ENCODE measurements around the gene LIG1.
A peak's percentile ranks its signal among the peaks of the same experiment; 100 is the strongest.

Gene LIG1

GRCh38 chr19:48181505-48181904 is 11.4 kb upstream of the LIG1 start:
- no peak for FAIRE-seq

DNA sequence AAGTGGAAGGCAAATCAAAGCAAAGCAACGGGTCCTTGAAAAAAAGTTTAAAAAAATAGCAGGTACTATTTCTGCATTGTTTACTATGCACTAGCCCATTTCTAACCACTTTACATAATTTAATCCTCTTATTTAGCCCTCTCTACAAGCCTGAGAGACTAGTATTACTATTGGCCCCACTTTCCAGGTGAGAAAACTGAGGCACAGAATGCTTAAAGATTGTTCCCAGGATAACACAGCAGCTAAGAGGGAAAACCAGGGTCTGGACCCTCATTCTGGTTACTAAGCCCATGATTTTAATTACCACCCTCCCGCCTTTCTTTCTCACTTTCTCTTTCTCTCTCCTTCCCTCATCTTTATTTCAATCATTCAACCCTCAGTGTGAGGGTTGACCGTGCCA is 6.1 kb upstream of the LIG1 start:
- no peak for FAIRE-seq

- FAIRE-seq: no peak
Measured at GRCh38 chr19:48175578-48175977, 5.4 kb upstream of the LIG1 start.

DNA sequence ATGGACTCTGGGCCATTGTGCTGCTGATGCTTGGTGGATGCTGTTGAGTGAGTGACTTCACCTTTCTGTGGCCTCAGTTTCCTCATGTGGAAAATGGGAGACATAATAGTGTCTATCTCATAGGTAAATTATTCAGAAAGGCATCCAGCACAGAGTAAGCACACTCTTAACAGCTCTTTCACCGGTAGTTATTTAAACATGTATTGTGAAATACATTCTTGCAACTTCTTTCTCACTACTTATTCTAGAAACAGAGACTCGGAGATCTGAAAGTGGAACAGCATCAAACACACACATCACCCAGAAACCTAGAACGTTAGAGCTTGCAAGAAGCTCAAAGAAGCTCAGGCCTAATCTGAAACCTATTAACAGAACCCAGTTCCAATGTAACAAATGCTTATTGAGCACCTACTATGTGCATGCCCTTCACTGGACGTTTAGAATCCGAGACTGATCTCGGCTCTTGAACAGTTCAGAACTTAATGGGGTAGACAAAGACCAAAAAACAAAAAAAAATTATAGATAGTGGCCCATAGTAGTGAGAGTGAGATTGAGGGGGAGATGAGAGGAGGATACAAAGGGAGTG is 4.4 kb upstream of the LIG1 start:
- no peak for FAIRE-seq

DNA sequence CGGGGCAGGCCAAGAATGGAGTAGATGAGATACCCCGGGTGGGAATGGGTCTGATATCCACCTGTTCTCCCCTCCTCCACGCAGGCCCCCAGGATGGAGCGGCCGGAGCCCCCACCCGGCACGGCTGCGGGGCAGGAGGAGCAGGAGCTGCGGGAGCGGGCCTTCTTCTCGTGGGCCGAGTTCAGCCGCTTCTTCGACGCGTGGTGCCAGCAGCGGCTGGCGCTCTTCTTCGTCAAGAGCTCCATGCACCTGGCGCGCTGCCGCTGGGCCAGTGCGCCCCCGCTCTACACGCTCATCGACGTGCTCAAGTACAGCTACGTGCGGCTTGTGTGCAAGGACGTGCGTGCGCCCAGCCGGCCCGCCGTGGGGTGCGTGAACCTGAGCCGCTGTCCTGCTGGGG is 1.6 kb upstream of the LIG1 start:
- no peak for FAIRE-seq

DNA sequence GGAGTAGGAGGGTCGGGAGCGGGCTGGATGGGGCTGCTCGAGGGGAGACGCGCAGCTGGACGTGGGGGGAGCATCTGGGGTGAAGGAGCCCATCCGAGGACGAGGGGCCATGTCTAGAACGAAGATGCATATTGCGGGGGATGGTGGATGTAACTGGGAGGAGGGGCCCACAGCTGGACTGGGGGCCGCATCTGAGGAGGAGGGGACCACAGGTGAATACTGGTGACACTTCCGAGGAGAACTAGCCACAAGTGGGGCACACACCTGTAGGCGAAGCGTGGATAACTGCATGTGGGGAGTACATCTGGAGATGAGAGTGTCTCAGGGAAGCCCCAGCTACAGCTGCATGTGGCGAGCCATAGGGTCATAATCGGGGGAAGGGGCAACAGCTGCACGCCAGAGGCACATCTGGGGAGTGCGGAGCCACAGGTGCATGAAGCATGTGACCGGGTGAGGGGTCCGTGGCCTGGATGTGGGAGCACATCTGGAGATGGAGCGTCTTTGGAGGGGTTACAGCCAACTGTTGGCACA is 738 bp upstream of the LIG1 start:
- FAIRE-seq: no peak

GRCh38 chr19:48169578-48169938 is 586 bp downstream of the LIG1 start:
- no peak for FAIRE-seq

- no peak for FAIRE-seq
Measured at GRCh38 chr19:48168689-48169088, 1.5 kb downstream of the LIG1 start.

GRCh38 chr19:48158210-48158790 is 11.8 kb downstream of the LIG1 start:
- FAIRE-seq: no peak

- no peak for FAIRE-seq
Measured at GRCh38 chr19:48154003-48154402, 16.1 kb downstream of the LIG1 start.

DNA sequence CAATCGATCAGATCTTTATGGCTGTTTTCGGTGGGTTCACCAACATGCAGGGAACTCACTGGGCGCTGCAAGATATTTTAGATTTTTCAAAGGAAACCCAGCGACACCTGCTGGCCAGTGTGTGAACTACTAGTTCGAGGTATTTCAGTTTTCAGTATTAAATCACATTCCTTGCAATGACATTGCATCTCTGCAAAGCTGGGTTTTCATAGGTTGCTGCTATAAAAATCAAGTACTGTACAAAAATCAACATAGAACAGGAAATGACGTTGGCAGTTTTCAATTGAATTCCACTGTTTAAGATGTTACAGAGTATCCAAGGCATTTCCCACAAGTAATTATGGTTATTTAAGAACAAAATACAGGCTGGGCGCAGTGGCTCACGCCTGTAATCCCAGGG is 17.6 kb downstream of the LIG1 start:
- peak; percentile 64 for FAIRE-seq

- no peak for FAIRE-seq
Measured at GRCh38 chr19:48149430-48149829, 20.7 kb downstream of the LIG1 start.

DNA sequence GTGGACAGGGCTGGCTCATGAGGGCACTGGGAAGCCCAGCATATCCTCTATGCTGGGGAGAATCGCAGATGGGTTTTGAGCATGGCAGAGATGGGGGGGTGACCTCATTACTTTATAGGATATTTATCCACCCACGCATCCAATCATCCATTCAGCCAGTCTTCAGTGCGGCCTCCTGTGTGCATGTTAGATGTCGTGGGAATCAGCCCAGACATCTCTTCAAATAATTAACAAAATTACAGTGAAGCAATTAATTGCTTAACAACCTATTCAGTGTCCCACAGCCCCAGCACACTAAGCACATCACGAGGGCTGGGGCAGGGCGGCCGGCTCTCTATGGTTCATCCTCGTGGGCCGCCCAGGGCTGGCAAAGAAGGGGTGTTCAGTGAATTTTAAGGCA is 21.6 kb downstream of the LIG1 start:
- no peak for FAIRE-seq

GRCh38 chr19:48147597-48148175 is 22.5 kb downstream of the LIG1 start:
- FAIRE-seq: no peak

DNA sequence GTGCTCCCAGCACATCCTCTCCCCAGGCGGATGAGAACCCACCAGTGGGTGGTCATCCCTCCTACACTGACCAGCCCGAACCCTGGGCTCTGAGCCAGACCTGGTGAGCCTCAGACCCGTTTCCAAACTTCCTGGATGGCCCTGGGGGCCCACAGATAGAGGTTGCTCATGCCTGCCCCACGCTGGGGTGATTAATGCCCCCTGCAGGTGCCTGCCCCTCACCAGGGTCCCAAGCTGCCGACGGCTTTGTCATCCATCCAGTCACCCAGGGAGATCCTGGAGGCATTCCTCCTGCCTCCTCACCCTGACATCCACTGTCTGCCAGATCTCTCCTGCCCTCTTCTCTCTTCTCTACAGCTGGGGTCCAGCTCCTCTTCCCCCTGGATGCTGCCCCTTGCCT is 31.1 kb downstream of the LIG1 start:
- no peak for FAIRE-seq

- FAIRE-seq: no peak
Measured at GRCh38 chr19:48137411-48137810, 32.7 kb downstream of the LIG1 start.

GRCh38 chr19:48136547-48136946 is 33.6 kb downstream of the LIG1 start:
- FAIRE-seq: no peak

DNA sequence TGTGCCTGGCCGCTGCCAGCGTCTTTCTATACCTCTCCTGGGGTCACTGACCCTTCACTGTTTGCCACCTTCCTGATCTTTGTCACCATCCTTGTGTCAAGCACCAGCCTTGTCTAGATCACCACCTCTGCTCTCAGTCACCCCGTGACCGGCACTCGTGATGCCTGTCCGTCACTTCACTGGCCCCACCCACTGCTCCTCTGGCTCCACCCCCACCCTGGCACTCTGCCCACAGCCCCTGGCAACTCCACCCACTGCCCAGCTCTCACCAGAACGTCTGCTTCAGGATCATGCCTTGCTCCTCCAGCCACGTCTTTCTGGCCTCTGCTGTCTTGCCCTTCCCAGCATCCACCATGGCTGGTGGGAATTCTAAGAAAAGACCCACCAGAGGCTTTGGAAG is 34.7 kb downstream of the LIG1 start:
- no peak for FAIRE-seq

- FAIRE-seq: no peak
Measured at GRCh38 chr19:48133094-48133493, 37.0 kb downstream of the LIG1 start.

- no peak for FAIRE-seq
Measured at GRCh38 chr19:48127561-48127960, 42.6 kb downstream of the LIG1 start.

GRCh38 chr19:48123907-48124651 is 46.1 kb downstream of the LIG1 start:
- no peak for FAIRE-seq

GRCh38 chr19:48122421-48122820 is 47.7 kb downstream of the LIG1 start:
- no peak for FAIRE-seq

DNA sequence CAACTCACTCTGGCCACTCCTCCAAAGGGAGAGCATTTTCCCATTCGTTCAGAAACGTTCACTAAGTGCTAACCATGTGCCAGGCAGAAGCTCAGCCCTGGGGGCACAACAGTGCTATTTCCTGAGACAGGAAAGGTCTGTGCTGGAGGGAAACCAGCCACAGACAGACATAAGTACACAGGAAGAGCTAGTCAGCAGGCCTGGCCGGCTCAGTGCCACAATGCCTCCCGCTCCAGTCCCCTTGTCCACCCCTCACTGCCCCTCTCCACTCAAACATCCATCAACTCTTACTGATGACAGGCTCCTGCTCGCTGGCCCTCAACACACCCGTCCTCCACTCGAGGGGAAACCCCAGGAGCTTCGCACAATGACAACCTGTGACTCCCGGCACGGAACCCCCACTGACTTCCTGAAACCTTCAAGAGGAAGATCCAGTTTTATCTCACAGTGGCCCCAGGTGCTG is 48.2 kb downstream of the LIG1 start:
- no peak for FAIRE-seq

- no peak for FAIRE-seq
Measured at GRCh38 chr19:48121066-48121465, 49.1 kb downstream of the LIG1 start.

All from endometrium (tissue), 2 donors.